Kidney (tissue), 14 donors: Measurements from ENCODE around the gene DSCAML1. TPM values are rescaled to one million over a fixed set of nuclear protein-coding genes. Genes with fewer than 3 reads are reported as not detected.

Experiments
- DNase-seq, 5 donors: peaks; one replicate each; pipeline ENCODE4 v3.0.0-alpha.2; 2013 to 2020
- FAIRE-seq: peaks from 2 replicates; lab custom pipeline; 2012; peaks lifted over from hg19 to GRCh38; lab: Jason Lieb, UNC
- H3K27ac ChIP-seq, 2 donors: one replicate each; pipeline ENCODE4 v1.7.0; 2013; ENCODE audit warnings: low read depth in 2 of 2, low read length in 2 of 2, inconsistent platforms in 1 of 2
- H3K27me3 ChIP-seq: one replicate; pipeline ENCODE4 v1.7.1; 2013; ENCODE audit warnings: low read length, inconsistent platforms; ENCODE audit not compliant: control insufficient read depth, insufficient read depth
- H3K36me3 ChIP-seq, 3 donors: one replicate each; pipeline versions ENCODE4 v1.7.0 to v1.7.1; 2013; ENCODE audit warnings: low read length in 3 of 3, control low read depth in 1 of 3, inconsistent platforms in 1 of 3; ENCODE audit not compliant: insufficient read depth in 3 of 3, control insufficient read depth in 2 of 3
- H3K4me1 ChIP-seq, 3 donors: one replicate each; pipeline versions ENCODE4 v1.7.0 to v1.7.1; 2013; ENCODE audit warnings: low read length in 3 of 3, inconsistent platforms in 1 of 3, low read depth in 1 of 3; ENCODE audit not compliant: control insufficient read depth in 2 of 3, insufficient read depth in 2 of 3
- H3K4me3 ChIP-seq, 3 donors: one replicate each; pipeline versions ENCODE4 v1.7.0 to v1.8.1; 2013; ENCODE audit warnings: low read length in 3 of 3, control low read depth in 1 of 3, inconsistent platforms in 1 of 3
- H3K9ac ChIP-seq, 3 donors: one replicate each; pipeline versions ENCODE4 v1.7.0 to v1.7.1; 2013; ENCODE audit warnings: low read length in 3 of 3, control low read depth in 1 of 3, inconsistent platforms in 1 of 3
- H3K9me3 ChIP-seq, 3 donors: one replicate each; pipeline versions ENCODE4 v1.7.0 to v1.7.1; 2013; ENCODE audit warnings: low read length in 3 of 3, control low read depth in 1 of 3, inconsistent platforms in 1 of 3; ENCODE audit not compliant: control insufficient read depth in 2 of 3, insufficient read depth in 1 of 3
- CTCF ChIP-seq: IDR thresholded peaks from 3 replicates; pipeline ENCODE4 v1.5.1; 2012; ENCODE audit warnings: mild to moderate bottlenecking, moderate library complexity, borderline replicate concordance; ENCODE audit not compliant: insufficient read depth; ENCODE audit errors: extremely low read depth
- intact Hi-C: fragments of 100-400 bp; cut with DNase I; formaldehyde crosslinking; loops from one replicate; pipeline ENCODE4 v1.11.1; 2022
- polyA plus RNA-seq: library from polyadenylated mRNA; stranded (reverse); fragments of 350-450 nt; fragmentation: Illumina TruSeq; extraction: RNeasy Lipid Tissue Mini Kit (QIAGEN cat#74804); gene quantifications from one replicate; pipeline ENCODE4 v1.2.3, GENCODE V29; 2014; ENCODE audit warnings: low read depth, low replicate concordance; ENCODE audit not compliant: insufficient read depth
- total RNA-seq: library from RNA; stranded (reverse); fragmentation: NEBNext Ultra II Directional; extraction: Animal tissue kit (Norgen Biotek cat#: 25700); gene quantifications from one replicate; pipeline ENCODE4 v1.2.1, GENCODE V29; 2021
- donor health status: control.
- donor health status: control.
- donor health status: control.
- donor health status: control.
- donor health status: control.
- donor health status: DM: yes; HTN: yes; CAD: no.
- donor health status: Normal renal cell carcinoma (clear cell type).

The DSCAML1 gene
- total and polyA plus RNA-seq, 2 donors from 2014 or later = 0.95 to 17.3 TPM

GRCh38 chr11:117690484-117691217, 106.4 kb downstream of the DSCAML1 start:
- DNase-seq (no peak), FAIRE-seq (no peak)
- H3K27me3 ChIP-seq = no peaks in the 10 kb centered on the region
- H3K9me3 ChIP-seq = no peaks in the 10 kb centered on the region
- no peak for TF ChIP-seq CTCF
- no peak overlapping the region for H3K27ac ChIP-seq
- no peaks in the 10 kb centered on the region for H3K4me1 ChIP-seq
- no peak overlapping the region for H3K4me3 ChIP-seq
- no peaks in the 10 kb centered on the region for H3K36me3 ChIP-seq
- intact Hi-C loops = no loop called here
- H3K9ac ChIP-seq = no peak overlapping the region

- FAIRE-seq (no peak), DNase-seq (no peak)
- intact Hi-C loops = no loop called here
- no peaks in the 10 kb centered on the region for H3K36me3 ChIP-seq
- TF ChIP-seq CTCF = no peak
- H3K9ac ChIP-seq = no peak overlapping the region
- no peaks in the 10 kb centered on the region for H3K9me3 ChIP-seq
- no peak overlapping the region for H3K4me3 ChIP-seq
- no peaks in the 10 kb centered on the region for H3K27me3 ChIP-seq
- H3K4me1 ChIP-seq = peaks cover 0 to 7% (median 0%) of the 10 kb centered on the region in 3 donors
- H3K27ac ChIP-seq = no peak overlapping the region
Measured at GRCh38 chr11:117688255-117688797, 108.7 kb downstream of the DSCAML1 start.

GRCh38 chr11:117687776-117688175, 109.2 kb downstream of the DSCAML1 start:
- no peak for DNase-seq
- no peak overlapping the region for H3K9ac ChIP-seq
- H3K9me3 ChIP-seq = no peaks in the 10 kb centered on the region
- H3K4me3 ChIP-seq = no peak overlapping the region
- no peaks in the 10 kb centered on the region for H3K36me3 ChIP-seq
- no peak for FAIRE-seq
- intact Hi-C loops = no loop called here
- H3K27ac ChIP-seq = no peak overlapping the region
- no peak for TF ChIP-seq CTCF
- peaks cover 0 to 7% (median 0%) of the 10 kb centered on the region in 3 donors for H3K4me1 ChIP-seq
- H3K27me3 ChIP-seq = no peaks in the 10 kb centered on the region
